Neural crest cell (in vitro differentiated cells): ENCODE data around the gene VASN. TPM values are rescaled to one million over a fixed set of nuclear protein-coding genes. Genes with fewer than 3 reads are reported as not detected.

Experiments used
- DNase-seq: peaks from one replicate; pipeline ENCODE4 v3.0.0; 2021; ENCODE audit warnings: low read depth, mixed read lengths, low spot score
- H3K27ac Mint-ChIP-seq: one replicate; pipeline ENCODE4 v1.8.0; 2021; ENCODE audit warnings: mild to moderate bottlenecking, mixed read lengths; ENCODE audit not compliant: unreplicated experiment
- H3K27me3 Mint-ChIP-seq: 2 replicates; pipeline ENCODE4 v1.8.0; 2021; ENCODE audit warnings: low read depth, mild to moderate bottlenecking, mixed read lengths
- H3K36me3 Mint-ChIP-seq: 2 replicates; pipeline ENCODE4 v1.8.0; 2021; ENCODE audit warnings: low read depth, mild to moderate bottlenecking, mixed read lengths
- H3K4me1 Mint-ChIP-seq: 2 replicates; pipeline ENCODE4 v1.8.0; 2021; ENCODE audit warnings: mixed read lengths
- H3K4me3 Mint-ChIP-seq: one replicate; pipeline ENCODE4 v1.8.0; 2021; ENCODE audit warnings: mild to moderate bottlenecking, mixed read lengths
- H3K9me3 Mint-ChIP-seq: 2 replicates; pipeline ENCODE4 v1.8.0; 2021; ENCODE audit warnings: mixed read lengths
- CTCF ChIP-seq: fragments of 200-600 bp; sonication (generic); conservative IDR thresholded peaks from 2 replicates; pipeline ENCODE4 v1.5.0; 2021; ENCODE audit warnings: antibody characterized with exemption, mild to moderate bottlenecking
- total RNA-seq: library from RNA; stranded (reverse); gene quantifications from 2 replicates; pipeline ENCODE4 v1.2.1, GENCODE V29; 2021

The VASN gene
- total RNA-seq, 1 donor from 2014 or later, result 1.2 TPM

DNA sequence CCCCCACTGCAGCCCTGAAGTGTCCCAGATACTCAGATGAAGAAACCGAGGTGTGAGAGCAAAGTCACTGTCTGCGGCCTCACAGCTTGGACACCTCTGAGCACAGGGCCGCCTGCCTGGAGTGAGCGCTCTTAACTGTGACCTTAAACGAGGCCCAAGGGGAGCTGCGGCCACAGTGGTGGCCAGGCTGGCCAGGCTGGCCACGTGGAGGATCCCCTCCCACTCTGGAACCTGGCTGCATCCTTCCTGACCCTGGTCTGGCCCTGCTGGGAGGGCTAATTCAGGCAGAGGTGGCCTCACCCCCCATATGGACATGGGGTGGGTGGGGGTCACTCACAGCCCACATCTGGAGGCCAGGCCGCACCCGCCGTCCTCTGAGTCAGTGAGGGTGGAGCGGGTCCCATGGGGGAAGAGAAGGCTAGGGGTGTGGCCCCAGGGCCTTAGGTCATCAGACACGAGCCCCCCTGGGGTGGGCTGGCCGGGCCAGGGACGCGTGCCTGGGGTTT lies 6.6 kb downstream of the VASN start:
- TF ChIP-seq CTCF, result no peak
- Mint-ChIP-seq H3K27ac (no peak overlapping the region), H3K27me3 (peaks cover 3% of the 10 kb centered on the region), H3K36me3 (no peaks in the 10 kb centered on the region), H3K4me1 (peaks cover 8% of the 10 kb centered on the region), H3K9me3 (no peaks in the 10 kb centered on the region), H3K4me3 (no peak overlapping the region)
- DNase-seq, result no peak

GRCh38 chr16:4378999-4379690 lies 7.5 kb downstream of the VASN start:
- H3K4me3 Mint-ChIP-seq, result no peak overlapping the region
- peaks cover 3% of the 10 kb centered on the region for H3K27me3 Mint-ChIP-seq
- TF ChIP-seq CTCF, result no peak
- H3K4me1 Mint-ChIP-seq, result peaks cover 8% of the 10 kb centered on the region
- H3K36me3 Mint-ChIP-seq, result no peaks in the 10 kb centered on the region
- H3K9me3 Mint-ChIP-seq, result no peaks in the 10 kb centered on the region
- DNase-seq, result no peak
- no peak overlapping the region for H3K27ac Mint-ChIP-seq

DNA sequence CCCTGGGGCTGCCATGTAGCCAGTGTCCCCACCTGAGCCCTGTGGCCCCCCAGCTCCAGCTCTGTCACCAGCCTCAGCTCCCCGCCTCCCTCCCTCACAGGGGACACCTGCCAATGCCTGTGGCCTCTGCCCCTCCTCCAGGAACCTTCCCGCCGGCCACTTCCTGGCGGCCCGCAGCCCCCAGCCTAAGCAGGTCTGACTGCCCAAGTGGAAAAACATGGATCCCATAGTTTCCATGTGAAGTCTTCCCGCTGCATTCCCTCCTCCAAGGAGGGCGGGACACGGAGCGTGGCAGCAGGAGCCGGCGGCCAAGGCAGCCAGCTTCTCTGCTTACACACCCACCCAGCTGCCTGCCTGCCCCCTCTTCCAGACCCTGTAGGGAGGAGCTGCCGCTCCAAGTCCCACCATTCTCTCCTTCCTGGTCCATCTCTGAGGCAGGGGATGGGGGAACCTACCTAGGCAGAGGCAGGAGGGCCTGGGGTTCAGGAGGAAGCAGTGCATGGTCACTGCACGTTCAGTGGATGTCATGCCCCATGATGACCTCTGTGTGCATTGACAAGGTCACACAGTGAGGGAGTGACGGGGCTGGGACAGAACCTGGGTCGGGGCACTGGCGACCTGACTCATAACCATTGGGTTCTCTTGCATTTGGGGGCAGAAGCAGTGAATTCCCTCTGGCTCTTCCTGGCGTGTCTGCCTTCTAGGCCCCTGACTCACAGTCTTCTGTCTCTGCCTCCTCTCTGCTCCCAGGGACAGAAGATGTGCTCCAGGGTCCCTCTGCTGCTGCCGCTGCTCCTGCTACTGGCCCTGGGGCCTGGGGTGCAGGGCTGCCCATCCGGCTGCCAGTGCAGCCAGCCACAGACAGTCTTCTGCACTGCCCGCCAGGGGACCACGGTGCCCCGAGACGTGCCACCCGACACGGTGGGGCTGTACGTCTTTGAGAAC lies 8.7 kb downstream of the VASN start:
- H3K36me3 Mint-ChIP-seq, result no peaks in the 10 kb centered on the region
- H3K27ac Mint-ChIP-seq, result no peak overlapping the region
- H3K27me3 Mint-ChIP-seq, result no peaks in the 10 kb centered on the region
- H3K4me3 Mint-ChIP-seq, result no peak overlapping the region
- H3K4me1 Mint-ChIP-seq, result peaks cover 8% of the 10 kb centered on the region
- no peak for TF ChIP-seq CTCF
- no peak for DNase-seq
- no peaks in the 10 kb centered on the region for H3K9me3 Mint-ChIP-seq

GRCh38 chr16:4381072-4381934 lies 9.7 kb downstream of the VASN start:
- Mint-ChIP-seq H3K9me3 (no peaks in the 10 kb centered on the region), H3K4me3 (no peak overlapping the region), H3K36me3 (no peaks in the 10 kb centered on the region), H3K4me1 (peaks cover 8% of the 10 kb centered on the region), H3K27ac (no peak overlapping the region), H3K27me3 (no peaks in the 10 kb centered on the region)
- TF ChIP-seq CTCF, result no peak
- DNase-seq, result no peak
